Testis (tissue), 2 donors: ENCODE data around the gene LARGE1.

Experiments
- POLR2A ChIP-seq: fragments of 450-650 bp; IDR thresholded peaks from one replicate; pipeline ENCODE4 v1.6.1; 2017; ENCODE audit warnings: antibody characterized with exemption, mild to moderate bottlenecking, moderate library complexity
- TF ChIP-seq, protein P1 (sequence below), 3 experiments: fragments of 450-650 bp in 2 of 3; fragments of 200-600 bp in 1 of 3; sonication (generic) in 1 of 3; IDR thresholded peaks; one replicate each; pipeline ENCODE4 v1.5.1; 2016 to 2019; ENCODE audit warnings: antibody characterized with exemption in 3 of 3, mild to moderate bottlenecking in 2 of 3, moderate library complexity in 1 of 3

DNA sequence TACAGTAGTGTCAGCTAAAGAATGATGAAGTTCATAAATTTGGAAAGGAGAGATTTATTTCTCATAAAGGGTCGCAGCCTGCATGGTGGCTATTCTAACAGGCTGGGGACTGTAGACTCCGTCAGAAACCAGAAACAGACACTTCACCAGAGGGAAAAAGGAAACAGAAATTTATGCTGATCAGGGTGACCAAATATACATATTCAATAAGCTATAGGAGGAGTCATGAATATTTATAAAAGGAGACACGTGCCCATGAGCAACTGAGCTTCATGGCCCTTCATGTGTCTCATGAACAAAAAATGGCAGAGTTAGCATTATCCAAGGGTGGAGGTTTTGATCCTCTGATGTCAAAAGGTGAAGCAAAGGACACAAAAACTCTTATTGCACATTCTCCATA, 392.1 kb downstream of the LARGE1 start:
- TF ChIP-seq, protein P1, sequence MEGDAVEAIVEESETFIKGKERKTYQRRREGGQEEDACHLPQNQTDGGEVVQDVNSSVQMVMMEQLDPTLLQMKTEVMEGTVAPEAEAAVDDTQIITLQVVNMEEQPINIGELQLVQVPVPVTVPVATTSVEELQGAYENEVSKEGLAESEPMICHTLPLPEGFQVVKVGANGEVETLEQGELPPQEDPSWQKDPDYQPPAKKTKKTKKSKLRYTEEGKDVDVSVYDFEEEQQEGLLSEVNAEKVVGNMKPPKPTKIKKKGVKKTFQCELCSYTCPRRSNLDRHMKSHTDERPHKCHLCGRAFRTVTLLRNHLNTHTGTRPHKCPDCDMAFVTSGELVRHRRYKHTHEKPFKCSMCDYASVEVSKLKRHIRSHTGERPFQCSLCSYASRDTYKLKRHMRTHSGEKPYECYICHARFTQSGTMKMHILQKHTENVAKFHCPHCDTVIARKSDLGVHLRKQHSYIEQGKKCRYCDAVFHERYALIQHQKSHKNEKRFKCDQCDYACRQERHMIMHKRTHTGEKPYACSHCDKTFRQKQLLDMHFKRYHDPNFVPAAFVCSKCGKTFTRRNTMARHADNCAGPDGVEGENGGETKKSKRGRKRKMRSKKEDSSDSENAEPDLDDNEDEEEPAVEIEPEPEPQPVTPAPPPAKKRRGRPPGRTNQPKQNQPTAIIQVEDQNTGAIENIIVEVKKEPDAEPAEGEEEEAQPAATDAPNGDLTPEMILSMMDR (IDR thresholded peaks at IDR 0.05) = no peak
- TF ChIP-seq POLR2A = no peak
